K562 (cell line): ENCODE measurements around the gene ADD2. TPM values are rescaled to one million over a fixed set of nuclear protein-coding genes. Genes with fewer than 3 reads are reported as not detected.

ENCODE experiments used
- DACH1 ChIP-seq: fragments of 450-650 bp; IDR thresholded peaks from 2 replicates; pipeline ENCODE4 v1.6.1; 2018; ENCODE audit not compliant: partially characterized antibody
- NFRKB ChIP-seq: fragments of 450-650 bp; IDR thresholded peaks from 2 replicates; pipeline ENCODE4 v1.6.1; 2016; ENCODE audit warnings: low read depth
- POU5F1 ChIP-seq: fragments of 150-350 bp; IDR thresholded peaks from 2 replicates; pipeline ENCODE4 v1.6.1; 2014; ENCODE audit warnings: borderline replicate concordance, low read length, low read depth, mild to moderate bottlenecking; ENCODE audit not compliant: partially characterized antibody
- SIN3A ChIP-seq, 2 experiments: fragments of 150-350 bp in 1 of 2; IDR thresholded peaks; 2 replicates each; pipeline ENCODE4 v1.6.1; 2011 to 2016; ENCODE audit warnings: borderline replicate concordance in 2 of 2, low read depth in 2 of 2, low read length in 2 of 2, mild to moderate bottlenecking in 2 of 2, moderate library complexity in 2 of 2; ENCODE audit not compliant: control insufficient read depth in 1 of 2
- SNRNP70 ChIP-seq: fragments of 200-400 bp; formaldehyde crosslinking; optimal IDR thresholded peaks from 2 replicates; pipeline ENCODE3; 2017; ENCODE audit warnings: low read depth, low read length
- TCF3 ChIP-seq: sonication (generic); formaldehyde crosslinking; IDR thresholded peaks from 2 replicates; pipeline ENCODE4 v1.4.0; 2020; ENCODE audit warnings: mild to moderate bottlenecking, missing genetic modification reagents
- ZFPM2 ChIP-seq: fragments of 250-450 bp; sonication (Bioruptor Pico); IDR thresholded peaks from 2 replicates; pipeline ENCODE4 v1.5.1; 2022; ENCODE audit warnings: mild to moderate bottlenecking
- polyA plus RNA-seq, 8 experiments: library from polyadenylated mRNA; depleted of rRNA in 4 of 8; stranded (reverse) in 5 of 8; unstranded in 3 of 8; fragments of >200 nt; fragmentation: Nextera tagmentation in 2 of 8; fragmentation: Illumina TruSeq in 1 of 8; extraction: Ambion mirVana in 2 of 8; extraction: Trizol in 1 of 8; gene quantifications; 2 replicates each; pipeline versions ENCODE4 v1.2.1 to v1.2.3, GENCODE V29; 2011 to 2014; ENCODE audit warnings: inconsistent platforms in 1 of 8, missing spikeins in 1 of 8
- total RNA-seq, 7 experiments: library from RNA; depleted of rRNA in 6 of 7; stranded (reverse); fragments of >200 nt in 6 of 7; fragmentation: Illumina TruSeq in 2 of 7; extraction: Trizol in 2 of 7; gene quantifications; 2 replicates each; pipeline versions ENCODE4 v1.2.1 to v1.2.3, GENCODE V29; 2011 to 2021; ENCODE audit warnings: low replicate concordance in 1 of 7
- TF ChIP-seq, protein P1 (sequence below): sonication (generic); formaldehyde crosslinking; IDR thresholded peaks from 2 replicates; pipeline ENCODE4 v1.8.0; 2023; ENCODE audit warnings: mild to moderate bottlenecking, missing genetic modification reagents
- TF ChIP-seq, protein P2 (sequence below), 2 experiments: IDR thresholded peaks in 1 of 2; conservative IDR thresholded peaks in 1 of 2; 2 replicates each; pipeline ENCODE4 v1.6.1; 2016; ENCODE audit warnings: low read depth in 2 of 2, mild to moderate bottlenecking in 1 of 2, missing compliant biosample characterization in 1 of 2, missing genetic modification characterization in 1 of 2, moderate library complexity in 1 of 2
- TF ChIP-seq, protein P3 (sequence below): fragments of 250-450 bp; sonication (Bioruptor Pico); IDR thresholded peaks from 2 replicates; pipeline ENCODE4 v1.5.0; 2021
- TF ChIP-seq, protein P4 (sequence below): fragments of 450-650 bp; IDR thresholded peaks from 2 replicates; pipeline ENCODE4 v1.6.1; 2018; ENCODE audit not compliant: partially characterized antibody
- TF ChIP-seq, protein P5 (sequence below), 2 experiments: fragments of 450-650 bp; conservative IDR thresholded peaks; 2 replicates each; pipeline ENCODE4 v1.6.1; 2017; ENCODE audit warnings: mild to moderate bottlenecking in 2 of 2, moderate library complexity in 2 of 2

The ADD2 gene
- total and polyA plus RNA-seq, 9 of the 15 experiments (the other 6 are each of a cell fraction or from before 2014, with no cell fraction given) = 3.5 to 63.0 (median 36.2) TPM

DNA sequence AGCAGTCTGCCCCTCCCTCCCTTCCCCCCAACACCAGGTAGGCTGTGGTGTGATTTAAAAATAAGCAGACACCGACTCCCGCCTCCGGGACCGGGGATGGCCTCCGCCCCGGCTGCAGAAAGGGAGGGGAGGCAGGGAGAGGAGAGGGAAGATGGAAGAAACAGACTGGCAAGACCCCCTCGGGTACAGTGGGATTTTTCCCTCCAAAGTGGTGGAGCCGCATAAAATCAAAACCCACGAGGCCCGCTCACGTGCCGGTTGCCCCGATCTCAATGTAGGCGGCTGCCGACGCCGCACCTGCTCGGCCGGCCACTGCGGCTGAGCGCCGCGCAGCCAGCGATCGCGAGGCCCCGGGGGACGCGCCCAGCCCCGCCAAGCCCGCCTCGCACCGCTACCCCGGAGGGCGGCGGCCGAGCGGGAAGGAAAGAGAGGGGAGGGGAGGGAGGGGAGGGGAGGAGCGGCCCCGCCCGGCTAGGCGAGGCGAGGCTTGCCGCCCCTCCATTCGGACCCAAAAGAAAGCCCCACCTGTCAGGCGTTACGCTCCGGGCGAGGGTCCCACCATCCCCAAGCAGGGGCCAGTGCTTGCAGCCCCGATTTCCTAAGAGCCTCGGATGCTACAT, 811 bp downstream of the ADD2 start (continued):
- TF ChIP-seq, protein P1, sequence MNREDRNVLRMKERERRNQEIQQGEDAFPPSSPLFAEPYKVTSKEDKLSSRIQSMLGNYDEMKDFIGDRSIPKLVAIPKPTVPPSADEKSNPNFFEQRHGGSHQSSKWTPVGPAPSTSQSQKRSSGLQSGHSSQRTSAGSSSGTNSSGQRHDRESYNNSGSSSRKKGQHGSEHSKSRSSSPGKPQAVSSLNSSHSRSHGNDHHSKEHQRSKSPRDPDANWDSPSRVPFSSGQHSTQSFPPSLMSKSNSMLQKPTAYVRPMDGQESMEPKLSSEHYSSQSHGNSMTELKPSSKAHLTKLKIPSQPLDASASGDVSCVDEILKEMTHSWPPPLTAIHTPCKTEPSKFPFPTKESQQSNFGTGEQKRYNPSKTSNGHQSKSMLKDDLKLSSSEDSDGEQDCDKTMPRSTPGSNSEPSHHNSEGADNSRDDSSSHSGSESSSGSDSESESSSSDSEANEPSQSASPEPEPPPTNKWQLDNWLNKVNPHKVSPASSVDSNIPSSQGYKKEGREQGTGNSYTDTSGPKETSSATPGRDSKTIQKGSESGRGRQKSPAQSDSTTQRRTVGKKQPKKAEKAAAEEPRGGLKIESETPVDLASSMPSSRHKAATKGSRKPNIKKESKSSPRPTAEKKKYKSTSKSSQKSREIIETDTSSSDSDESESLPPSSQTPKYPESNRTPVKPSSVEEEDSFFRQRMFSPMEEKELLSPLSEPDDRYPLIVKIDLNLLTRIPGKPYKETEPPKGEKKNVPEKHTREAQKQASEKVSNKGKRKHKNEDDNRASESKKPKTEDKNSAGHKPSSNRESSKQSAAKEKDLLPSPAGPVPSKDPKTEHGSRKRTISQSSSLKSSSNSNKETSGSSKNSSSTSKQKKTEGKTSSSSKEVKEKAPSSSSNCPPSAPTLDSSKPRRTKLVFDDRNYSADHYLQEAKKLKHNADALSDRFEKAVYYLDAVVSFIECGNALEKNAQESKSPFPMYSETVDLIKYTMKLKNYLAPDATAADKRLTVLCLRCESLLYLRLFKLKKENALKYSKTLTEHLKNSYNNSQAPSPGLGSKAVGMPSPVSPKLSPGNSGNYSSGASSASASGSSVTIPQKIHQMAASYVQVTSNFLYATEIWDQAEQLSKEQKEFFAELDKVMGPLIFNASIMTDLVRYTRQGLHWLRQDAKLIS (CRISPR knock-in tag) = no peak
- TF ChIP-seq, protein P2, sequence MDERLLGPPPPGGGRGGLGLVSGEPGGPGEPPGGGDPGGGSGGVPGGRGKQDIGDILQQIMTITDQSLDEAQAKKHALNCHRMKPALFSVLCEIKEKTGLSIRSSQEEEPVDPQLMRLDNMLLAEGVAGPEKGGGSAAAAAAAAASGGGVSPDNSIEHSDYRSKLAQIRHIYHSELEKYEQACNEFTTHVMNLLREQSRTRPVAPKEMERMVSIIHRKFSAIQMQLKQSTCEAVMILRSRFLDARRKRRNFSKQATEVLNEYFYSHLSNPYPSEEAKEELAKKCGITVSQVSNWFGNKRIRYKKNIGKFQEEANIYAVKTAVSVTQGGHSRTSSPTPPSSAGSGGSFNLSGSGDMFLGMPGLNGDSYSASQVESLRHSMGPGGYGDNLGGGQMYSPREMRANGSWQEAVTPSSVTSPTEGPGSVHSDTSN (CRISPR knock-in tag; IDR thresholded peaks at IDR 0.05; ENCODE audit: low read depth) = no peak
- TF ChIP-seq, protein P2 (tag; conservative IDR thresholded peaks at IDR 0.05; ENCODE audit: low read depth) = no peak
- TF ChIP-seq SIN3A (IDR thresholded peaks at IDR 0.05; ENCODE audit: borderline replicate concordance in 2 of 2, control insufficient read depth in 1 of 2, low read depth in 2 of 2, low read length in 2 of 2) (no peak), SNRNP70 (no peak), DACH1 (no peak), NFRKB (no peak), ZFPM2 (CRISPR knock-in tag) (no peak), TCF3 (CRISPR knock-in tag) (no peak), POU5F1 (no peak)
- TF ChIP-seq, protein P3, sequence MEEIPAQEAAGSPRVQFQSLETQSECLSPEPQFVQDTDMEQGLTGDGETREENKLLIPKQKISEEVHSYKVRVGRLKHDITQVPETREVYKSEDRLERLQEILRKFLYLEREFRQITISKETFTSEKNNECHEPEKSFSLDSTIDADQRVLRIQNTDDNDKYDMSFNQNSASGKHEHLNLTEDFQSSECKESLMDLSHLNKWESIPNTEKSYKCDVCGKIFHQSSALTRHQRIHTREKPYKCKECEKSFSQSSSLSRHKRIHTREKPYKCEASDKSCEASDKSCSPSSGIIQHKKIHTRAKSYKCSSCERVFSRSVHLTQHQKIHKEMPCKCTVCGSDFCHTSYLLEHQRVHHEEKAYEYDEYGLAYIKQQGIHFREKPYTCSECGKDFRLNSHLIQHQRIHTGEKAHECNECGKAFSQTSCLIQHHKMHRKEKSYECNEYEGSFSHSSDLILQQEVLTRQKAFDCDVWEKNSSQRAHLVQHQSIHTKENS (CRISPR knock-in tag) = no peak
- TF ChIP-seq, protein P4, sequence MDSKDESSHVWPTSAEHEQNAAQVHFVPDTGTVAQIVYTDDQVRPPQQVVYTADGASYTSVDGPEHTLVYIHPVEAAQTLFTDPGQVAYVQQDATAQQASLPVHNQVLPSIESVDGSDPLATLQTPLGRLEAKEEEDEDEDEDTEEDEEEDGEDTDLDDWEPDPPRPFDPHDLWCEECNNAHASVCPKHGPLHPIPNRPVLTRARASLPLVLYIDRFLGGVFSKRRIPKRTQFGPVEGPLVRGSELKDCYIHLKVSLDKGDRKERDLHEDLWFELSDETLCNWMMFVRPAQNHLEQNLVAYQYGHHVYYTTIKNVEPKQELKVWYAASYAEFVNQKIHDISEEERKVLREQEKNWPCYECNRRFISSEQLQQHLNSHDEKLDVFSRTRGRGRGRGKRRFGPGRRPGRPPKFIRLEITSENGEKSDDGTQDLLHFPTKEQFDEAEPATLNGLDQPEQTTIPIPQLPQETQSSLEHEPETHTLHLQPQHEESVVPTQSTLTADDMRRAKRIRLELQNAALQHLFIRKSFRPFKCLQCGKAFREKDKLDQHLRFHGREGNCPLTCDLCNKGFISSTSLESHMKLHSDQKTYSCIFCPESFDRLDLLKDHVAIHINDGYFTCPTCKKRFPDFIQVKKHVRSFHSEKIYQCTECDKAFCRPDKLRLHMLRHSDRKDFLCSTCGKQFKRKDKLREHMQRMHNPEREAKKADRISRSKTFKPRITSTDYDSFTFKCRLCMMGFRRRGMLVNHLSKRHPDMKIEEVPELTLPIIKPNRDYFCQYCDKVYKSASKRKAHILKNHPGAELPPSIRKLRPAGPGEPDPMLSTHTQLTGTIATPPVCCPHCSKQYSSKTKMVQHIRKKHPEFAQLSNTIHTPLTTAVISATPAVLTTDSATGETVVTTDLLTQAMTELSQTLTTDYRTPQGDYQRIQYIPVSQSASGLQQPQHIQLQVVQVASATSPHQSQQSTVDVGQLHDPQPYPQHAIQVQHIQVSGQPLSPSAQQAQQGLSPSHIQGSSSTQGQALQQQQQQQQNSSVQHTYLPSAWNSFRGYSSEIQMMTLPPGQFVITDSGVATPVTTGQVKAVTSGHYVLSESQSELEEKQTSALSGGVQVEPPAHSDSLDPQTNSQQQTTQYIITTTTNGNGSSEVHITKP = no peak
- TF ChIP-seq, protein P5, sequence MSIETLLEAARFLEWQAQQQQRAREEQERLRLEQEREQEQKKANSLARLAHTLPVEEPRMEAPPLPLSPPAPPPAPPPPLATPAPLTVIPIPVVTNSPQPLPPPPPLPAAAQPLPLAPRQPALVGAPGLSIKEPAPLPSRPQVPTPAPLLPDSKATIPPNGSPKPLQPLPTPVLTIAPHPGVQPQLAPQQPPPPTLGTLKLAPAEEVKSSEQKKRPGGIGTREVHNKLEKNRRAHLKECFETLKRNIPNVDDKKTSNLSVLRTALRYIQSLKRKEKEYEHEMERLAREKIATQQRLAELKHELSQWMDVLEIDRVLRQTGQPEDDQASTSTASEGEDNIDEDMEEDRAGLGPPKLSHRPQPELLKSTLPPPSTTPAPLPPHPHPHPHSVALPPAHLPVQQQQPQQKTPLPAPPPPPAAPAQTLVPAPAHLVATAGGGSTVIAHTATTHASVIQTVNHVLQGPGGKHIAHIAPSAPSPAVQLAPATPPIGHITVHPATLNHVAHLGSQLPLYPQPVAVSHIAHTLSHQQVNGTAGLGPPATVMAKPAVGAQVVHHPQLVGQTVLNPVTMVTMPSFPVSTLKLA (conservative IDR thresholded peaks at IDR 0.05) = 0 out of 4 replicates have a peak, but pooled peaks of 1 of the 2 experiments have one; percentile 6
